ENCODE measurements around the gene TANGO6.

DNA sequence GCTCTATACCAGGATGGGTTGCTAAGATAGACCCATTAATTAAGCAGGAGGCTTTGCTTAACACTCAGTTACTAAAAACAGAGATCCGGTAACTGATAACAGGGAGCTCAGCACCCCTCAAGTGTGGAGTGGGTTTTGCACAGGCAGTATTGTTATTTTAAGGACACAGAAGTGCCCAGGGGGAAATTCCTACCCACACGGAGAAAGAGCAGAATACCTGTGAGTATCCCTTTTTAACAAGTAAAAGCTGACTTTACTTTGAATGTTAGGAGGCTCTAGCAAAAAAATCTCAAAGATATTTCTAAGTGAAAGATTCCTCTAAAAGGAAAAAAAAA, 229.3 kb downstream of the TANGO6 start:
- TF ChIP-seq CTCF (IDR thresholded peaks at IDR 0.05) (no peak), POLR2A (IDR thresholded peaks at IDR 0.05) (no peak)

All from body of pancreas (tissue), 4 donors.